BE2C (cell line): ENCODE results near the gene TTLL11.

Source experiments
- DNase-seq: peaks from one replicate; pipeline ENCODE4 v3.0.0-alpha.2; 2020
- H3K27me3 ChIP-seq: fragments of 250-450 bp; sonication (Bioruptor Pico); 2 replicates; pipeline ENCODE4 v1.5.1; 2020; ENCODE audit warnings: mild to moderate bottlenecking
- H3K36me3 ChIP-seq: fragments of 250-450 bp; sonication (Bioruptor Pico); 2 replicates; pipeline ENCODE4 v1.5.1; 2020; ENCODE audit warnings: mild to moderate bottlenecking
- H3K4me1 ChIP-seq: fragments of 250-450 bp; sonication (Bioruptor Pico); 2 replicates; pipeline ENCODE4 v1.5.1; 2020
- H3K4me3 ChIP-seq: 2 replicates; pipeline ENCODE4 v1.5.1; 2011; ENCODE audit warnings: low read depth, low read length
- H3K9me3 ChIP-seq: fragments of 250-450 bp; sonication (Bioruptor Pico); 2 replicates; pipeline ENCODE4 v1.5.1; 2020
- CTCF ChIP-seq: IDR thresholded peaks from 2 replicates; pipeline ENCODE4 v1.5.1; 2012; ENCODE audit warnings: mild to moderate bottlenecking, low read depth, low read length

TTLL11 gene

GRCh38 chr9:122126331-122127261 lies 33.5 kb upstream of the TTLL11 start:
- TF ChIP-seq CTCF = no peak
- H3K4me3 ChIP-seq = no peak overlapping the region
- no peak for DNase-seq
- peaks cover 3% of the 10 kb centered on the region; the same call in 1 of the 2 replicates for H3K4me1 ChIP-seq
- no peaks in the 10 kb centered on the region for H3K27me3 ChIP-seq
- no peaks in the 10 kb centered on the region for H3K9me3 ChIP-seq
- no peaks in the 10 kb centered on the region for H3K36me3 ChIP-seq

- no peaks in the 10 kb centered on the region for H3K27me3 ChIP-seq
- no peaks in the 10 kb centered on the region for H3K4me1 ChIP-seq
- DNase-seq = no peak
- H3K9me3 ChIP-seq = no peaks in the 10 kb centered on the region
- TF ChIP-seq CTCF = no peak
- H3K36me3 ChIP-seq = no peaks in the 10 kb centered on the region
- no peak overlapping the region for H3K4me3 ChIP-seq
Observed at GRCh38 chr9:122125509-122126330, 32.6 kb upstream of the TTLL11 start.

- no peak overlapping the region for H3K4me3 ChIP-seq
- no peaks in the 10 kb centered on the region for H3K27me3 ChIP-seq
- peak; percentile 83 for DNase-seq
- H3K36me3 ChIP-seq = no peaks in the 10 kb centered on the region
- H3K9me3 ChIP-seq = no peaks in the 10 kb centered on the region
- H3K4me1 ChIP-seq = no peaks in the 10 kb centered on the region
- TF ChIP-seq CTCF = peak; percentile 97
Observed at GRCh38 chr9:122125158-122125508, 32.0 kb upstream of the TTLL11 start.

GRCh38 chr9:122124528-122124927 lies 31.4 kb upstream of the TTLL11 start:
- Histone ChIP-seq H3K27me3 (no peaks in the 10 kb centered on the region), H3K36me3 (no peaks in the 10 kb centered on the region), H3K4me1 (no peaks in the 10 kb centered on the region), H3K4me3 (no peak overlapping the region), H3K9me3 (no peaks in the 10 kb centered on the region)
- no peak for TF ChIP-seq CTCF
- no peak for DNase-seq

- H3K4me1 ChIP-seq = no peaks in the 10 kb centered on the region
- no peak overlapping the region for H3K4me3 ChIP-seq
- no peak for TF ChIP-seq CTCF
- no peaks in the 10 kb centered on the region for H3K36me3 ChIP-seq
- H3K9me3 ChIP-seq = no peaks in the 10 kb centered on the region
- no peak for DNase-seq
- H3K27me3 ChIP-seq = no peaks in the 10 kb centered on the region
Observed at GRCh38 chr9:122124048-122124447, 30.9 kb upstream of the TTLL11 start.
